HL-60/S4 (cell line): ENCODE data around the gene TMEM176A.

Experiments used
- in situ Hi-C: fragments of 300-500 bp; cut with MboI; formaldehyde crosslinking; loops from 2 replicates; pipeline ENCODE4 v1.14.3; 2022; ENCODE audit warnings: low sequenced_read_pairs

TMEM176A gene

GRCh38 chr7:150787321-150788281 lies 13.0 kb upstream of the TMEM176A start:
- in situ Hi-C loops, result loop anchor here (10.0 kb wide), 1 partner anchor 197 kb away; no protein-coding TSS in a partner anchor

GRCh38 chr7:150788474-150789269 lies 11.9 kb upstream of the TMEM176A start:
- in situ Hi-C loops, result loop anchor here (10.0 kb wide), 1 partner anchor 196 kb away; no protein-coding TSS in a partner anchor

GRCh38 chr7:150790416-150791075 lies 10.0 kb upstream of the TMEM176A start:
- in situ Hi-C loops, result no loop called here

GRCh38 chr7:150791304-150791703 lies 9.3 kb upstream of the TMEM176A start:
- in situ Hi-C loops, result no loop called here

GRCh38 chr7:150791746-150792452 lies 8.7 kb upstream of the TMEM176A start:
- in situ Hi-C loops, result no loop called here

GRCh38 chr7:150793569-150794238 lies 6.9 kb upstream of the TMEM176A start:
- in situ Hi-C loops, result no loop called here

- in situ Hi-C loops, result no loop called here
These were observed 2.9 kb upstream of the TMEM176A start for GRCh38 chr7:150797661-150798060.

GRCh38 chr7:150799156-150799555 lies 1.4 kb upstream of the TMEM176A start:
- in situ Hi-C loops, result no loop called here

- in situ Hi-C loops, result no loop called here
These were observed 608 bp upstream of the TMEM176A start, which contains the start of gene TMEM176B for GRCh38 chr7:150799741-150800580. Gene TMEM176B, minus strand, starts transcription at chr7:150800364. Its CDS starts 3,795 bp downstream, at chr7:150796569.

GRCh38 chr7:150801242-150801945 lies 825 bp downstream of the TMEM176A start:
- in situ Hi-C loops, result no loop called here

- in situ Hi-C loops, result no loop called here
These were observed 1.6 kb downstream of the TMEM176A start for GRCh38 chr7:150801946-150802771.

GRCh38 chr7:150803161-150803860 lies 2.7 kb downstream of the TMEM176A start:
- in situ Hi-C loops, result no loop called here

- in situ Hi-C loops, result no loop called here
These were observed 4.2 kb downstream of the TMEM176A start for GRCh38 chr7:150804802-150805201.

- in situ Hi-C loops, result no loop called here
These were observed 5.3 kb downstream of the TMEM176A start for GRCh38 chr7:150805864-150806263.

GRCh38 chr7:150806454-150806853 lies 5.9 kb downstream of the TMEM176A start:
- in situ Hi-C loops, result no loop called here

GRCh38 chr7:150806863-150807262 lies 6.3 kb downstream of the TMEM176A start:
- in situ Hi-C loops, result no loop called here
